HK-2 (cell line): ENCODE data around the gene CR2.
"Not testable (repeated sequence)": the region's sequence is repeated elsewhere in the genome, so short reads cannot be mapped to it uniquely, and the experiment has no call there.

ENCODE experiments used
- DNase-seq: peaks from one replicate; pipeline ENCODE4 v3.0.0-alpha.2; 2018; ENCODE audit not compliant: unreplicated experiment

CR2 gene

GRCh38 chr1:207504438-207504837, 50.3 kb downstream of the CR2 start:
- DNase-seq = no peak

DNA sequence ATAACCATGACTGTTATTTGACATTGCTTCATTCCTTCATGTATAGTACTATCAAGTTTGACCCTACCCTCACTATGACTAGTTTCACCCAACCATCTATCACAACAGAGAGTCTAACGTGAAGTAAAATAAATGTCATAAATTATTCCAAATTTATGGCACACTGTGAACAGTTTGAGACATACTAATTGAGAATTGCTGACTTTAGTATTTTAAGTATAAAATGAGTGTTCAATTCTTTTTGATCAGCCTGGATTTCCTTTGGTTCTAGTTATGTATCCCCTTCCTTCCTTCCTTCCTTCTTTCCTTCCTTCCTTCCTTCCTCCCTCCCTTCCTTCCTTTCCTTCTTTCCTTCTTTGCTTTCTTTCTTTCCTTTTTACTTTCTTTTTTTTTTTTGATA, 56.3 kb downstream of the CR2 start:
- no peak for DNase-seq

DNA sequence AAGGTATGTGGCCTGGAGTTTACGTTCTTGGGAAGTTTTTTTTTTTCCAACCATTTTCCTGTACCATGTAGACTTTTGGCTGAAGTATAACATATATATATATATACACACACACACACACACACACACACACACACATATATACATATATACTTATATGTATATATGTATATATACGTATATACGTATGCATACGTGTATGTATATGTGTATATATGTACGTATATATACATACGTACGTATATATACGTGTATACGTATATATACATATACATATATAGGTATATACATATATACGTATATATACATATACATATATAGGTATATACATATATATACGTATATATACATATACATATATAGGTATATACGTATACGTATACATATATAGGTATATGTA, 60.8 kb downstream of the CR2 start:
- no peak for DNase-seq

GRCh38 chr1:207516729-207517128, 62.6 kb downstream of the CR2 start:
- DNase-seq = no peak

DNA sequence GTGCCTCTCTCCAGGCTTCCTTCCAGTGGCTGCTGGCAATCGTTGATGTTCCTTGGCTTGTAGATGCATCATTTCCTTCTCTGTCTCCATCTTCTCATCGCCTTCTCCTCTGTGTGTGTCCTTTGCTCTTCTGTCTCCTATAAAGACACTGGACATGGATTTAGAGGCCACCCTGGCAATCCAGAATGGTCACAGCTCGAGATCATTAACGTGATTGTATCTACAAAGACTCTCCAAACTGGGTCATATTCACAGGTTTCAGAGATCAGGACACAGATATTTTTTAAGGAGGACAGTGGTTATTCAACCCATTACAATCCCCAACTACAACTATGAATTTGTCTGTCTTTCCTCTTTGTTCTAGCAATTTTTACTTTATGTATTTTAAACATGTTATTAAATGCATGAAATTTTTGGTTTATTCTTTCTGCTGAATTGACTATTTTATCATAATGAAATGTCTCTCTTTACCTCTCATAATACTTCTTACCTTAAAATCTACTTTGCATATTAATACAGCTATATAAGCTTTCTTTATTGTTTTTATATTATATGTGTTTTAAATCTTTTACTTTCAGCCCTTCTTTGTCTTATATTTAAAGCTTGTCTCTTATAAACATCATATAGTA, 64.6 kb downstream of the CR2 start:
- no peak for DNase-seq

- no peak for DNase-seq
These were observed 65.6 kb downstream of the CR2 start for GRCh38 chr1:207519505-207520399.

DNA sequence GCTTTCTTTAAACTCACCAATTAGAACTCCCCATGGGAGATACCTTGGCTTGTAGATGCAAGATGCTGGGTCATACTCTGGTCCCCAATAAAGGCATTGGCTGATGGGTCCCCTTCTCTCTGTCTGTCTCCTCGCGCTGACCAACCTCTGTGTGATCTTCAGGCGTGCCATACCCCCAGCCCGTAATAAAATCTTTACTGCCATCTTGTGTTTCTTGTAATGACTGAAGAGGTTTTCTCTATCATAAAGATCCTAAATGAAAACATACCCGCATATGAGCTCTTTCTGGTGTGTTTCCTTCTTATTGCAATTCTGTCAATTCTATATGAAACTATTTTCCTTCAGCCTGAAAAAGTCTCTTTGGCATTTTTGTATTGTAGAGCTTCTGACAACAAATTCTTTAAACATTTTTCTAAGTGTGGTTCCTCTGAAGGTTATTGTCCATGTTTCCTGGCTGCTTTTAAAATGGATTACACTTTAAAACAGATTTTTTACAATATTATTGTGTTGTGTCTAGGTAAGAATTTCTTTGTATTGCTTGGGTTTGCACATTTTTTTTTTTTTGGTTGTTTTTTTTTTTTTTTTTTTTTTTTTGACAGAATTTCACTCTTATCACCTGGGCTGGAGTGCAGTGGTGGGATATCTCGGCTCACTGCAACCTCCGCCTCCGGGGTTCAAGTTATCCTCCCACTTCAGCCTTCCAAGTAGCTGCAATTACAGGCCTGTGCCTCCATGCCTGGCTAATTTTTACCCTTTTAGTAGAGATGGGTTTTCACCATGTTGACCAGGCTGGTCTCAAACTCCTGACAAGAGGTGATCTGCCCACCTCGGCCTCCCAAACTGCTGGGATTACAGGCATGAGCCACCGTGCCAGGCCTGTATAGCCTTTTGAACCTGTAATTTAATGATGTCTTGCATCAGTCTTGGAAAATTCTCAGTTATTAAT, 66.5 kb downstream of the CR2 start:
- DNase-seq = not testable (repeated sequence)

DNA sequence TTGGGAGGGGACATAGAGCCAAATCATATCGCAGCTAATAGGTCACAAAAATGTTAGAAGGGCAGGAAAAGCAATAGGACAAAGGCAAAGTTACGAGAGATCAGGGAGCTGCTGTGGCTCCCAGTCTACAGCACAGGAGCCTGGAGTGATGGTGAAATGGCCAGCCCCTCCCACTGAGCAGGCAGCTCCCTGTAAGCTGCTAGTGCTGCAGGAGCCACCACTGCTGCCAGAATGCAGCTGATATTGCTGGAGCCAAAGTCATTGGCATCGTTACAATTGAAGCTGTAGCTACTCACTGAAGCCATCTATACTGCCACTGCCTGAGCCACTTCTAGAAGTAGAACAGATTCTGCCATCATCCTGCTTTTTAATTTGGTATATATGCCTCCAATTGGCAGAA, 71.1 kb downstream of the CR2 start:
- DNase-seq = not testable (repeated sequence)

DNA sequence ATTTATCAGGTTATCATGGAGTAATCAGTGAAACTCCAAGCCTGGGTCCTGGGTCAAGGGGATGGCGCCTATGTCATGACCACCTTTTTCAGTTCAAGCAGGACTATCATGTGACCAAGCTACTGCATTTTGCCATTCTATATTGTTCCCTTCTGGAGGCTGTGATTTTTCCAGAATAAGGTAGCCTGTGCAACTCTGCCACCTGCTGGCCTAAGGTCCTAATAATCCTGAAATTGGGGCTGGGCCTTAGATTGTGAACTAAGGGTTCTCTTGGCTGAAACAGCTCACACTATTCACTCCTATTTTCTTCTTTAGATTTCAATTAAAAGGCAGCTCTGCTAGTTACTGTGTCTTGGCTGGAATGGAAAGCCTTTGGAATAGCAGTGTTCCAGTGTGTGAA, 74.3 kb downstream of the CR2 start:
- DNase-seq = not testable (repeated sequence)

DNA sequence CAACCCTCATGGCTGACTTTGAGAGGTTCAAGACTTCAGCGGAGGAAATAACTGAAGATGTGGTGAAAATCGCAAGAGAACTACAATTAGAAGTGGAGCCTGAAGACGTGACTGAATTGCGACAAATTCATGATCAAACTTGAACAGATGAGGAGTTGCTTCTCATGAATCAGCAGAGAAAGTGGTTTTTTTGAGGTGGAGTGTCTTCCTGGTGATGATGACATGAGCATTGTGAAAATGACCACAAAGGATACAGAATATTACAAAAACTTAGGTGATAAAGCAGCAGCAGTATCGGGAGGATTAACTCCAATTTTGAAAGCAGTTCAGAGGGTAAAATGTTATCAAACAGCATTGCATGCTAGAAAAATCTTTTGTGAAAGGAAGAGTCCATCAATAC, 82.1 kb downstream of the CR2 start:
- not testable (repeated sequence) for DNase-seq
